Panc1 (cell line): ENCODE measurements around the gene MAPK8. TPM values are rescaled to one million over a fixed set of nuclear protein-coding genes. Genes with fewer than 3 reads are reported as not detected.
A peak's percentile ranks its signal among the peaks of the same experiment; 100 is the strongest.

Experiments
- ATAC-seq: fragments of 200-7000 bp; cut with Tn5 transposase; 2 replicates; pipeline ENCODE4 v1.9.1; 2020; ENCODE audit warnings: mild to moderate bottlenecking, moderate library complexity
- BruUV-seq: library from RNA; stranded (reverse); fragments of 400-500 nt; replicated peaks from 2 replicates; lab custom pipeline; 2021; lab: Mats Ljungman, UMichigan
- CTCF ChIA-PET: fragments of 300-600 bp; sonication (Branson Sonifier 250); formaldehyde crosslinking; loops from one replicate; lab custom pipeline; 2022; ENCODE audit warnings: antibody characterized with exemption; lab: Charles Lee
- POLR2A ChIA-PET: fragments of 300-600 bp; sonication (Branson Sonifier 250); formaldehyde crosslinking; loops from one replicate; lab custom pipeline; 2022; ENCODE audit warnings: antibody characterized with exemption; lab: Charles Lee
- DNase-seq: peaks from one replicate; pipeline ENCODE4 v3.0.0-alpha.2; 2010; ENCODE audit warnings: low read depth, low spot score
- H3K27ac ChIP-seq: 2 replicates; pipeline ENCODE4 v1.5.1; 2011; ENCODE audit warnings: mild to moderate bottlenecking, low read length, inconsistent platforms
- H3K27me3 ChIP-seq: fragments of 200-500 bp; sonication (Bioruptor generic); 2 replicates; pipeline ENCODE4 v1.6.0; 2014; ENCODE audit warnings: low read length, inconsistent platforms; ENCODE audit not compliant: control insufficient read depth, insufficient read depth
- H3K36me3 ChIP-seq: fragments of 200-500 bp; sonication (Bioruptor generic); 2 replicates; pipeline ENCODE4 v1.5.1; 2014; ENCODE audit warnings: inconsistent platforms, mild to moderate bottlenecking, low read length, moderate library complexity; ENCODE audit not compliant: control insufficient read depth, insufficient read depth
- H3K4me1 ChIP-seq: 2 replicates; pipeline ENCODE4 v1.5.1; 2011; ENCODE audit warnings: inconsistent platforms, mild to moderate bottlenecking, low read length, moderate library complexity; ENCODE audit not compliant: control insufficient read depth, insufficient read depth
- H3K4me3 ChIP-seq, 2 experiments: 2 replicates each; pipeline ENCODE4 v1.5.1; 2011 to 2012; ENCODE audit warnings: low read depth in 2 of 2, low read length in 2 of 2, mild to moderate bottlenecking in 2 of 2, inconsistent platforms in 1 of 2, moderate library complexity in 1 of 2
- H3K9me3 ChIP-seq: fragments of 200-500 bp; sonication (Bioruptor generic); 2 replicates; pipeline ENCODE4 v1.5.1; 2014; ENCODE audit warnings: low read depth, mild to moderate bottlenecking, inconsistent platforms, low read length, moderate library complexity; ENCODE audit not compliant: control insufficient read depth, insufficient read depth
- CTCF ChIP-seq: fragments of 450-650 bp; IDR thresholded peaks from 2 replicates; pipeline ENCODE4 v1.5.1; 2017; ENCODE audit warnings: mild to moderate bottlenecking
- POLR2AphosphoS5 ChIP-seq: IDR thresholded peaks from 2 replicates; pipeline ENCODE4 v1.6.1; 2012; ENCODE audit warnings: mild to moderate bottlenecking, low read depth, low read length, moderate library complexity
- REST ChIP-seq, 2 experiments: IDR thresholded peaks; 2 replicates each; pipeline ENCODE4 v1.6.1; 2011 to 2012; ENCODE audit warnings: low read depth in 2 of 2, control low read depth in 1 of 2, low read length in 1 of 2, mild to moderate bottlenecking in 1 of 2, moderate library complexity in 1 of 2; ENCODE audit not compliant: insufficient read depth in 1 of 2
- SIN3A ChIP-seq: IDR thresholded peaks from 2 replicates; pipeline ENCODE4 v1.6.1; 2012; ENCODE audit warnings: low read depth, mild to moderate bottlenecking, low read length, moderate library complexity, borderline replicate concordance; ENCODE audit not compliant: insufficient read depth
- TCF7L2 ChIP-seq: IDR thresholded peaks from 2 replicates; pipeline ENCODE4 v1.6.1; 2011; ENCODE audit warnings: mild to moderate bottlenecking, low read depth, low read length, inconsistent platforms
- in situ Hi-C: cut with HindIII; loops from 2 replicates; pipeline ENCODE4 v1.10.0; 2016; ENCODE audit warnings: low sequenced_read_pairs, low pct_unique_long_range_greater_than_20kb
- intact Hi-C: fragments of 100-400 bp; cut with micrococcal nuclease; formaldehyde crosslinking; loops from one replicate; pipeline ENCODE4 v1.10.0; 2022; ENCODE audit not compliant: unreplicated experiment
- total RNA-seq: library from RNA; stranded (reverse); gene quantifications from one replicate; pipeline ENCODE4 v1.2.1, GENCODE V29; 2021; ENCODE audit not compliant: unreplicated experiment

The MAPK8 gene
- total RNA-seq, 1 experiment from 2014 or later = 66.6 TPM

- in situ Hi-C loops (no loop called here), intact Hi-C loops (no loop called here)
- Histone ChIP-seq H3K4me1 (peaks cover 42% of the 10 kb centered on the region), H3K9me3 (no peaks in the 10 kb centered on the region), H3K27ac (peak overlapping the region; percentile 17; the same call in 1 of the 2 replicates), H3K36me3 (no peaks in the 10 kb centered on the region), H3K27me3 (no peaks in the 10 kb centered on the region), H3K4me3 (no peak overlapping the region)
- TF ChIP-seq SIN3A (no peak), TCF7L2 (0 out of 2 replicates have a peak, but pooled peaks have one; percentile 14), CTCF (peak; percentile 66; the same call in 1 of the 2 replicates)
- CTCF ChIA-PET = interaction anchor here (0.7 kb wide), 1 partner anchor 136 kb away, joined by 3 read pairs; no protein-coding TSS in a partner anchor
- no TSS peak for BruUV-seq
- peak; percentile 67 for DNase-seq
- no peak for ATAC-seq
- POLR2A ChIA-PET = no interaction called here
These were observed 3.3 kb downstream of the MAPK8 start for GRCh38 chr10:48309711-48310226.

GRCh38 chr10:48314107-48314506 lies 7.6 kb downstream of the MAPK8 start:
- in situ Hi-C loops = no loop called here
- Histone ChIP-seq H3K4me1 (peaks cover 25% of the 10 kb centered on the region), H3K27me3 (no peaks in the 10 kb centered on the region), H3K4me3 (no peak overlapping the region), H3K9me3 (no peaks in the 10 kb centered on the region), H3K36me3 (no peaks in the 10 kb centered on the region), H3K27ac (no peak overlapping the region)
- no TSS peak for BruUV-seq
- ChIA-PET POLR2A (no interaction called here), CTCF (interaction anchor here (1.0 kb wide), 1 partner anchor 342 kb away, joined by 3 read pairs; no protein-coding TSS in a partner anchor)
- TF ChIP-seq TCF7L2 (no peak), REST (IDR thresholded peaks at IDR 0.05; ENCODE audit: insufficient read depth in 1 of 2, low read depth in 2 of 2, low read length in 1 of 2) (no peak), SIN3A (no peak), CTCF (no peak), POLR2AphosphoS5 (no peak)
- intact Hi-C loops = no loop called here
- DNase-seq = no peak
- no peak for ATAC-seq
